OCI-LY1 (cell line): ENCODE results near the gene THAP12.

ENCODE experiments used
- H2AFZ ChIP-seq: fragments of 200-600 bp; sonication (generic), shearing (Covaris generic); 2 replicates; pipeline ENCODE4 v1.6.0; 2014; ENCODE audit warnings: antibody characterized with exemption, mild to moderate bottlenecking, low read length
- H3F3A ChIP-seq: fragments of 200-600 bp; sonication (generic), shearing (Covaris generic); 2 replicates; pipeline ENCODE4 v1.6.0; 2014; ENCODE audit warnings: mild to moderate bottlenecking, antibody characterized with exemption, low read length, moderate library complexity; ENCODE audit not compliant: insufficient read depth
- H3K27ac ChIP-seq: fragments of 200-600 bp; sonication (generic); 2 replicates; pipeline ENCODE4 v1.5.1; 2014; ENCODE audit warnings: low read length, mixed run types, mild to moderate bottlenecking, low read depth; ENCODE audit not compliant: poor library complexity, severe bottlenecking
- H3K27me3 ChIP-seq: fragments of 200-600 bp; sonication (generic); 2 replicates; pipeline ENCODE4 v1.6.0; 2014; ENCODE audit warnings: antibody characterized with exemption, mild to moderate bottlenecking, low read length, moderate library complexity; ENCODE audit not compliant: insufficient read depth
- H3K36me3 ChIP-seq: fragments of 200-600 bp; sonication (generic); 2 replicates; pipeline ENCODE4 v1.6.1; 2014; ENCODE audit warnings: mild to moderate bottlenecking, antibody characterized with exemption, low read length, moderate library complexity, mixed read lengths; ENCODE audit not compliant: insufficient read depth
- H3K4me1 ChIP-seq: fragments of 200-600 bp; sonication (generic); 2 replicates; pipeline ENCODE4 v1.5.1; 2014; ENCODE audit warnings: mild to moderate bottlenecking, low read length, moderate library complexity; ENCODE audit not compliant: insufficient read depth, severe bottlenecking
- H3K4me2 ChIP-seq: fragments of 200-600 bp; sonication (generic), shearing (Covaris generic); 2 replicates; pipeline ENCODE4 v1.6.1; 2014; ENCODE audit warnings: low read length
- H3K4me3 ChIP-seq: fragments of 200-600 bp; sonication (generic); 2 replicates; pipeline ENCODE4 v1.5.1; 2014; ENCODE audit warnings: low read length, low read depth, mild to moderate bottlenecking, mixed read lengths; ENCODE audit not compliant: poor library complexity, severe bottlenecking
- H3K79me2 ChIP-seq: fragments of 200-600 bp; shearing (Covaris generic); 2 replicates; pipeline ENCODE4 v1.6.1; 2016; ENCODE audit warnings: mixed run types, low read length, mixed read lengths; ENCODE audit not compliant: insufficient read depth
- H3K9ac ChIP-seq: fragments of 200-600 bp; sonication (generic), shearing (Covaris generic); 2 replicates; pipeline ENCODE4 v1.6.1; 2014; ENCODE audit warnings: mild to moderate bottlenecking, low read length, mixed read lengths
- H3K9me2 ChIP-seq: fragments of 200-600 bp; sonication (generic), shearing (Covaris generic); 2 replicates; pipeline ENCODE4 v1.6.1; 2014; ENCODE audit warnings: low read depth, mild to moderate bottlenecking, low read length, mixed read lengths
- H3K9me3 ChIP-seq: fragments of 200-600 bp; shearing (Covaris generic); 2 replicates; pipeline ENCODE4 v1.6.1; 2014; ENCODE audit warnings: low read length, mixed read lengths
- H4K20me1 ChIP-seq: fragments of 200-600 bp; sonication (generic), shearing (Covaris generic); 2 replicates; pipeline ENCODE4 v1.6.0; 2016; ENCODE audit warnings: mild to moderate bottlenecking, low read length; ENCODE audit not compliant: insufficient read depth
- EZH2 ChIP-seq: fragments of 200-600 bp; sonication (generic), shearing (Covaris generic); IDR thresholded peaks from 2 replicates; pipeline ENCODE4 v1.8.0; 2017; ENCODE audit warnings: borderline replicate concordance, mixed run types, mild to moderate bottlenecking, antibody characterized with exemption, low read length, moderate library complexity, mixed read lengths
- TF ChIP-seq, protein P1 (sequence below): fragments of 200-600 bp; sonication (generic), shearing (Covaris generic); IDR thresholded peaks from 2 replicates; pipeline ENCODE4 v1.5.1; 2017; ENCODE audit warnings: mild to moderate bottlenecking, antibody characterized with exemption, low read length, moderate library complexity, mixed read lengths

The THAP12 gene

DNA sequence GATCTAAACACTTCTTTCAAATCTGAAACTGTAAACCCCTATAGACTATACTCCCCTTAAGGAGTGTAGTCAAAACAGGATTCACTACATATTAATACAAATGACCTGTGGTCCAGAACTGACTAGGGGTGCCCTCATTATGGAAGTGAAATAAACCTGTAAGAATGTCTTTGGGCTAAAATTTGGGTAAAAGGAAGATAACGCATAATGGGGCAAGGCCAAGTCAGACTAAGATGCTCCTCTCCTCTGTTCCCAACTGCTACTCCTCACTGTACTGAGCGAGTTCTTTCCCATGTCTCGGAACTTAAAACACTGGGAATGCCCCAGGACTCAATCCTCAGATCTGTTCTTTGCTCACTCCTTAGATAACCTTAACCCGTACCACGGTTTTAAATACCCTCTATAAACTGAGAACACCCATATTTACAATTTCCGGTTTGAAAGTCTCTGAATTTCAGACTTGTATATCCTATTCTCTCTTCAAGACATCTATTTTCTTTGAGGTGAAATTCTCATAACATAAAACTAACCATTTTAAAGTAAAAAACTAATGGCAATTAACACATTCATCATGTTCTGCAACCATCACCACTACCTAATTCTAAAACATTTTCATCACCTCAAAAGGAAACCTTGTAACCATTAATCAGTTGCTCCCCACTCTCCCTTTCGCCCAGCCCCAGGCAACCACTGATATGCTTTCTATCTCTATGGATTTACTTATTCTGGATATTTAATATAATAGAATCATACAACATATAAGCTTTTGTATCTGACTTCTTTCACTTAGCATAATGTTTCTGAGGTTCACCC is 4.0 kb downstream of the THAP12 start:
- Histone ChIP-seq H3K79me2 (peaks cover 84% of the 10 kb centered on the region), H3K27ac (no peak overlapping the region), H3F3A (no peaks in the 10 kb centered on the region), H3K4me2 (0 out of 2 replicates have a peak overlapping the region, but pooled peaks have one; percentile 4), H2AFZ (no peak overlapping the region), H3K9me2 (no peaks in the 10 kb centered on the region), H3K4me3 (no peak overlapping the region), H3K9ac (no peak overlapping the region), H3K9me3 (no peaks in the 10 kb centered on the region), H3K27me3 (no peaks in the 10 kb centered on the region), H3K36me3 (no peaks in the 10 kb centered on the region), H4K20me1 (no peaks in the 10 kb centered on the region), H3K4me1 (peaks cover 60% of the 10 kb centered on the region)
- TF ChIP-seq, protein P1, sequence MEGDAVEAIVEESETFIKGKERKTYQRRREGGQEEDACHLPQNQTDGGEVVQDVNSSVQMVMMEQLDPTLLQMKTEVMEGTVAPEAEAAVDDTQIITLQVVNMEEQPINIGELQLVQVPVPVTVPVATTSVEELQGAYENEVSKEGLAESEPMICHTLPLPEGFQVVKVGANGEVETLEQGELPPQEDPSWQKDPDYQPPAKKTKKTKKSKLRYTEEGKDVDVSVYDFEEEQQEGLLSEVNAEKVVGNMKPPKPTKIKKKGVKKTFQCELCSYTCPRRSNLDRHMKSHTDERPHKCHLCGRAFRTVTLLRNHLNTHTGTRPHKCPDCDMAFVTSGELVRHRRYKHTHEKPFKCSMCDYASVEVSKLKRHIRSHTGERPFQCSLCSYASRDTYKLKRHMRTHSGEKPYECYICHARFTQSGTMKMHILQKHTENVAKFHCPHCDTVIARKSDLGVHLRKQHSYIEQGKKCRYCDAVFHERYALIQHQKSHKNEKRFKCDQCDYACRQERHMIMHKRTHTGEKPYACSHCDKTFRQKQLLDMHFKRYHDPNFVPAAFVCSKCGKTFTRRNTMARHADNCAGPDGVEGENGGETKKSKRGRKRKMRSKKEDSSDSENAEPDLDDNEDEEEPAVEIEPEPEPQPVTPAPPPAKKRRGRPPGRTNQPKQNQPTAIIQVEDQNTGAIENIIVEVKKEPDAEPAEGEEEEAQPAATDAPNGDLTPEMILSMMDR: no peak
- TF ChIP-seq EZH2: no peak

DNA sequence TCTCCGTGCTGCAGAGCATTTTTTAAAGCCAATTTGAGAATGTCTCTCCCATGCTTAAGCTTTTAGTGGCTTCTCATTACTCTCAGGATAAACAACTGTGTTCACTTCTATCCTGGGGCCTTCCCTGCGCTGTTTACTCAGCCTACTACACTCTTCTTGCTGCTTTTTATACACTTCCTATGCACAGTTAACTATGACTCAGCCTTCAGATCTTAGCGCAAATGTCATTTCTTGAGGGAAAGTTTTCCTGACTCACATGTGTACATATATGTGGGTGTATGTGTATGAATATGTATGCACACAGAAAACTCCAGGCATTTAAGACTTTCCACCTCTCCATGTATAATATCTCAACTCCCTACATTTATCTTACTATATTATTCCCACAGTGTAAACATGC is 9.8 kb downstream of the THAP12 start:
- Histone ChIP-seq H3K9me3 (no peaks in the 10 kb centered on the region), H3K9me2 (no peaks in the 10 kb centered on the region), H3K36me3 (no peaks in the 10 kb centered on the region), H4K20me1 (no peaks in the 10 kb centered on the region), H3K27ac (no peak overlapping the region), H3K9ac (no peak overlapping the region), H3K4me1 (peaks cover 44% of the 10 kb centered on the region), H3K79me2 (peaks cover 87% of the 10 kb centered on the region), H3F3A (no peaks in the 10 kb centered on the region), H3K4me2 (no peak overlapping the region), H3K4me3 (no peak overlapping the region), H2AFZ (no peak overlapping the region), H3K27me3 (no peaks in the 10 kb centered on the region)
- no peak for TF ChIP-seq EZH2
- TF ChIP-seq, protein P1: no peak

DNA sequence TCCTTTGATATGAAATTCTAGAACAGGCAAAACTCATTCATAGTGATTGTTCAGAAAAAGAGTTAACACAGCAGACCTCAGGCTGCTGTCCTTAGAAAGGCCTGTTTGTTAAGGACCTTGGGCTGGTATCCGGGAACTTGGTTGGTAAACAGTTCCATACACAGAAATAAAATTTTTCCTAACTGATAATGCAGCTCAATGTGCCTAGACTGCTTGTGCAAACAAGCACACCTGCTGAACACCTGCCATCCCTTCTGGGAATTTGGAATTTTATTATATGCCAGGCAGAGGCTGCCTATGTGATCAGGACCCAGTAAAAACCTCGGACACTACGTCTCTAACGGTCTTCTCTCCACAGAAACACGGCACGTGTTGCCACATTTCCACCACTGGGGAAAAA is 11.5 kb downstream of the THAP12 start:
- Histone ChIP-seq H3K4me3 (no peak overlapping the region), H2AFZ (no peak overlapping the region), H3K79me2 (peaks cover 76% of the 10 kb centered on the region), H3K4me1 (peaks cover 38% of the 10 kb centered on the region), H4K20me1 (no peaks in the 10 kb centered on the region), H3K27ac (no peak overlapping the region), H3K9me2 (no peaks in the 10 kb centered on the region), H3F3A (no peaks in the 10 kb centered on the region), H3K9ac (no peak overlapping the region), H3K9me3 (no peaks in the 10 kb centered on the region), H3K4me2 (no peak overlapping the region), H3K36me3 (peaks cover 2% of the 10 kb centered on the region), H3K27me3 (no peaks in the 10 kb centered on the region)
- TF ChIP-seq, protein P1: no peak
- no peak for TF ChIP-seq EZH2
